GM12872 (cell line): ENCODE measurements around the gene UCN2.

ENCODE experiments used
- CTCF ChIP-seq: IDR thresholded peaks from 3 replicates; pipeline ENCODE4 v1.5.1; 2011; ENCODE audit warnings: low read depth, mild to moderate bottlenecking, low read length, moderate library complexity; ENCODE audit not compliant: insufficient read depth

Gene UCN2

DNA sequence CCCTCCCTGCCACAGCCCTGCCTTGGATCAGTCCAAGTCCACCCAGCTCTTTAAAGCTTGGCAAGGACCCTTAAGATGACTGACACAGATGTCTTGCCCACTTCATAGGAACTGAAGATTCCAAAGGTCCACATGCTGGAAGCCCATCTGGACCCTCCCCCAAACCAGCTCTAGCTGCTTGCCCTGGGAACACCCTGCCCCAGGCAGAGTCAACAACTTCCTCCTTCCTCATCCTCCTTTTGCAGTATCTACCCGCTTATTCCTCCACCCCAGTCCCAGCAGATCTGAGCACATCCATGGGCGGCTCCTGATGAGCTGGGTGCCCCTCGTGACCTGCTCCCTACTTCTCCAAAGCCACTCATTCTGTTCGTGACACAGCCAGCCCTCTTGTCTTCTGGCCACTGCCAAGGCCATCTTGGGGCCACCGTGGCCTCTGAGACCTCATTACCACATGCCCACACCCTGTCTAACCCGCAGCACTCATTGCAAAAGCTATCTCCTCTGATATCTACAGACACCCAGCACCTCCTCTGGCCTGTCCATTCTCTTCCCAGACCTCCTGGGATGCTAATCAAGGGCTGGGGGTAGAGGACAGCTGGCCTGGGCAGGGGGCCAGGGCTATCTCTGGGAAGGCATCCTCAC lies 5.0 kb downstream of the UCN2 start:
- no peak for TF ChIP-seq CTCF

GRCh38 chr3:48556796-48557626 lies 6.6 kb downstream of the UCN2 start, which contains the start of gene PFKFB4:
TSS of gene PFKFB4 (minus strand) at chr3:48556803. CDS start at chr3:48556777, 26 bp downstream.
- no peak for TF ChIP-seq CTCF

GRCh38 chr3:48555949-48556795 lies 7.4 kb downstream of the UCN2 start:
- no peak for TF ChIP-seq CTCF

DNA sequence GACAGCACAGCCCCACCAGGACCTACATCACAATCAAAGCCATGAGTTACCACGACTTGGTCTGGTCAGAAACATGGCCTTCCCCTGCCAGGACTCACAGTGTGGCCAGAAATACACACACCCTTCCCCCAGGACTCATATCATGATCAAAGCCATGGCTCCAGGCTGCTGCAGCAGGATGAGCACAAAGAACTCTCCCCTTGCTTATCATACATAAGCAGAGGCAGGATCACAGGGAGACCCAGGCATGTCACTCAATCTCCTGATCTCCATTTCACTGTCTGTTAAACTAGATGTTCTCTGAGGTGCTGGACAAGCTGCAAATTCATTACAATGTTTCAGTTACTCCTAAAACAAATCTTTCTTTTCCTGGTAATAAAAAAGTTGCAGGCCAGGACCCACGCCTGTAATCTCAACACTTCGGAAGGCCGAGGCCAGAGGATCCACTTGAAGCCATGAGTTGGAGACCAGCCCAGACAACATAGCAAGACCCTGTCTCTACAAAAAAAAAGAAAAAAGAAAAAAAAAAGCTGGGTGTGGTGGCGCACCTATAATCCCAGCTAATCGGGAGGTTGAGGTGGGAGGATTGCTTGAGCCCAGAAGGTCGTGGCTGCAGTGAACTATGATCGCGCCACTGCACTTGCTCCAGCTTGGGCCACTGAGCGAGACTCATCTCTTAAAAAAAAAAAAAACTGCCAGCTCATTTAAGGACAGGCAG lies 8.2 kb downstream of the UCN2 start:
- TF ChIP-seq CTCF: no peak

- TF ChIP-seq CTCF: no peak
Observed at GRCh38 chr3:48553886-48554845, 9.4 kb downstream of the UCN2 start.

GRCh38 chr3:48553361-48553760 lies 10.2 kb downstream of the UCN2 start:
- no peak for TF ChIP-seq CTCF
